Muscle layer of colon (tissue), 2 donors: ENCODE results near the gene TTLL1.

ENCODE experiments used
- H3K27ac ChIP-seq: one replicate; pipeline ENCODE4 v1.7.0; 2013; ENCODE audit warnings: low read depth, mild to moderate bottlenecking, low read length, moderate library complexity
- H3K27me3 ChIP-seq, 2 donors: one replicate each; pipeline ENCODE4 v1.7.0; 2013; ENCODE audit warnings: low read length in 2 of 2, mild to moderate bottlenecking in 2 of 2; ENCODE audit not compliant: insufficient read depth in 2 of 2, control insufficient read depth in 1 of 2
- H3K36me3 ChIP-seq: one replicate; pipeline ENCODE4 v1.7.0; 2013; ENCODE audit warnings: mild to moderate bottlenecking, low read length; ENCODE audit not compliant: insufficient read depth
- H3K4me1 ChIP-seq: one replicate; pipeline ENCODE4 v1.7.0; 2013; ENCODE audit warnings: mild to moderate bottlenecking, low read length; ENCODE audit not compliant: insufficient read depth
- H3K4me3 ChIP-seq, 2 donors: one replicate each; pipeline ENCODE4 v1.7.0; 2013; ENCODE audit warnings: low read length in 2 of 2, low read depth in 1 of 2, mild to moderate bottlenecking in 1 of 2, moderate library complexity in 1 of 2
- H3K9ac ChIP-seq: one replicate; pipeline ENCODE4 v1.7.0; 2013; ENCODE audit warnings: low read length
- H3K9me3 ChIP-seq: one replicate; pipeline ENCODE4 v1.7.0; 2013; ENCODE audit warnings: mild to moderate bottlenecking, low read length
- donor health status: abdominal sarcoma.
- donor health status: Adenocarcinoma of cecum.

TTLL1 gene

DNA sequence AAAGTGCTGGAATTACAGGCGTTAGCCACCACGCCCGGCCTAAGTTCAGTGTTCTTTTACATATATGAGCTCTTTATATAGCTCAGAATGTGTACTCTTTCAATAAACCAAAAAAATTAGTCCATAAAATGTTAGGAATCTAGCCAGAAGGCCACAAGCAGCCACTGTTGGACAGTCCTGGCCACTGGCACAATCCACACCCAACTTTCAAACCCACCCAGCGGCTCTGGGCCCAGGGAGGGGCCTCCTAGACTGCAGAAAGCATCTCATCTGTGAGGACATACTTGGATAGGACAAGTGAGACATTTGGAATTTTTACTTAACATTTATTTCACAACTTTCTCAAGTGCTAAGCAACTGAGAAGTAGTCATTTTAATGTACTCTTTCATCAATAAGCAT, 80.7 kb downstream of the TTLL1 start:
- Histone ChIP-seq H3K27me3 (no peaks in the 10 kb centered on the region), H3K36me3 (no peaks in the 10 kb centered on the region), H3K9ac (no peak overlapping the region), H3K27ac (no peak overlapping the region), H3K4me3 (no peak overlapping the region), H3K4me1 (peaks cover 38% of the 10 kb centered on the region), H3K9me3 (no peaks in the 10 kb centered on the region)

DNA sequence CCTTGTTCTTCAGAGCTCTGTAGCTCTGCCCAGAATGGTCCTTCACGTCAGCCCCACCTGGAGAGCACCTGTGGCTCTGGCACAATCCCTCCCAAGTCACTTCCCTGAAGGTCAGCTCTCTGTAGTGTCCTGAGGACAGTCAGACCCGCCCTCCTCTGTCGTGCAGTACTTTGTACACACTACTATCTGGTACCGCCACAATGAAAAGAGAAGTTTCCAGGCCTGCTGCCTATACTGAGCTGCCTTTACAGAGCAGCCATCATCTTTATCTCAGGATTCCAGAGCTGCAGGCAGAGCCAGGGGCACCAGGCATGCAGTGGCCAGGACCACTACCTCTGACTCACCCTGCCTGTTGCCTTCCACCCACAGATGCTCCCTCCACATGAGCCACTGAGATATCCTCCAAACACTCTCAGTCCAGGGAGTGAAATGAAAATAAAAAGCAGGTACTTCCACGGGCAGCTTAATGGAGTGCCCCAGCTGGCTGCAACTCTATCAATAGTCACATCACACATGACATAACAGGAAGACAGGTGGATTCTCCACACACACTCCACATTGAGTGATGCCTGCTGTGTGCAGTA, 81.6 kb downstream of the TTLL1 start:
- Histone ChIP-seq H3K9ac (no peak overlapping the region), H3K4me3 (no peak overlapping the region), H3K36me3 (no peaks in the 10 kb centered on the region), H3K9me3 (no peaks in the 10 kb centered on the region), H3K27ac (no peak overlapping the region), H3K4me1 (peaks cover 35% of the 10 kb centered on the region), H3K27me3 (no peaks in the 10 kb centered on the region)

DNA sequence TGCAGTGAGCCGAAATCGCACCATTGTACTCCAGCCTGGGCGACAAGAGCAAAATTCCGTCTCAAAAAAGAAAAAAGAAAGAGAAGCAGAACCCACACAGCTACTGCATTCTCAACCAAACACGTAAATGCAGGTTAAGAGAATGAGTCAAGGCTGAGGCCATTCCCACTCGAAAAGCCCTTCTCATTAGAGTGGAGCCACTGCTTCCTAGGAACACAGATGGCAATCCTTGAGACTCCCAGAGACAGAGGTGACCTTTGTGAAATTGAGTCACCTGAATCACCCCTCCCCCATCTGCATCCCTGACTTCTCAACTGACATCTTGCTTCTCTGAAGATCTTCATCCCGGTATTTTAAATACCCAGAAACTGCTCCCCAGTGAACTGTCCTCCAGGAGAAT, 82.4 kb downstream of the TTLL1 start:
- H3K27me3 ChIP-seq: no peaks in the 10 kb centered on the region
- no peak overlapping the region for H3K9ac ChIP-seq
- H3K27ac ChIP-seq: no peak overlapping the region
- H3K36me3 ChIP-seq: no peaks in the 10 kb centered on the region
- no peaks in the 10 kb centered on the region for H3K9me3 ChIP-seq
- no peak overlapping the region for H3K4me3 ChIP-seq
- H3K4me1 ChIP-seq: peaks cover 41% of the 10 kb centered on the region

DNA sequence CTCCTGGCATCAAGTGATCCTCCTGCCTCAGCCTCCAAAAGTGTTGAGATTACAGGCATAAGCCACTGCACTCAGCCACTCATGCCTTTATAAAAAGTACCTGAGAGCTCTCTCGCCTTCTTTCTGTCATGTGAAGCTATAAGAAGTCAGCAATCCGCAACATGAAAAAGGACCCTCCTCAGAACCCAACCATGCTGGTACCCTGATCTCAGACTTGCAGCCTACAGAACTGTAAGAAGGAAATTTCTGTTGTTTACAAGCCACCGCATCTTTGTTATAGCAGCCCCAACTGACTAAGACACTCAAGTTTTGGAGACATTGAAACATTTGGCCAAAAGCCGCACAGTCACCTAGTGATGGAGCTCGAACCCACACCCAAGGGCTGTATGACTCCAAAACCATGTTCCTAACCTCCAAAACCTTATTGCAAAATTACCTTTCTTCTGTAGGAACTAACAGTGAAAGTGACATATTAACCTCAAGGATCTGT, 83.1 kb downstream of the TTLL1 start:
- Histone ChIP-seq H3K4me1 (peaks cover 44% of the 10 kb centered on the region), H3K27ac (no peak overlapping the region)

DNA sequence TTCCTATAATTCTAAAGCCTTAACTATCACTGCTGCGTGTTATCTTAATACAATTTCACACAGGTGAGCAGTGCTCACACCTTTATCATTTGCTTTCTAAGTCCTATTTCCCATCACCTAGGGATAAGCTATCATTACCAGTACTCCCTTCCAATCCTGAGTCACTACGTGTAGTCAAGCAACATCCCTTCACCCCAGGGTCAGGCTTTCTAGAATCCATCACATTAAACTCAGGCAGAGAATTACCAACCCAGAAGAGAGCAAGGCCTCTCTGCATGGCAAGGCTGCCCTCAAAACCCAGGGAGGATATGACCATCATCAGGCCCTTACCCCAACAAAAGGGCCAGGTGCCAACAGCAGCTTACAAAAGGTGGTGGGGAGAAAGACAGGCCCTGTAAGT, 84.1 kb downstream of the TTLL1 start:
- H3K4me1 ChIP-seq: peaks cover 50% of the 10 kb centered on the region

More for the DNA sequence above, 83.1 kb downstream of the TTLL1 start:
- Histone ChIP-seq H3K4me3 (no peak overlapping the region), H3K27me3 (no peaks in the 10 kb centered on the region), H3K9me3 (no peaks in the 10 kb centered on the region), H3K36me3 (no peaks in the 10 kb centered on the region), H3K9ac (no peak overlapping the region)

DNA sequence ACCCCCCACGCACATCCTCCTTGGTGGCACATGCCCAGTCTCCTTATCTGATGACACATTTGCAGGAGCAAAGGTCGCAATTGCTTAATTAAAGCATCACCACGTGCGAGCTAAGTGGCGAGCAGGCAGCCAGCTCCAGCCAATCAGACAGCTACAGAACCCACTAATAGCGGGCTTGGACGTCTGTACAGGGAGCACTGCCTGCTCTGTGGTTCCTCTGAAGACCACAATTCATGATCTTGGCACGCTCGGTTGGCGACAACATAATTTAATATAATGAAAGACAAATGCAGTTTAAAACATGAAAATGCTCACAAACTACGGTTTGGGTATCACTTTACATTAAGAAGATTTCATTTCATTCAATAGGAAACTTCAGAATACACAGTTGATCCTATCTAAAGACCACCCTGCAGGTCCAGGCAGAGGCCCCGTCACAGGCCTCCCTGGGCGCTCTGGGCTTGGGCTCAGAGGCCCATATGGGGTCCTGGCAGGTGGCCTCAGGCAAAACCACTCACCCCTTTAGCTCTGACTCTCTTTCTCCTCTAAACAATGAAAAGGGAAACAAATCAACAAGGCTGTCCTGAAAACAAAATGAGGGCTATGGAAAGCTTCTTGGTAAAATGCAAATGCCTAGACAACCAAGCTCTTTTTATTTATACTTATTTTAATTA, 84.7 kb downstream of the TTLL1 start:
- Histone ChIP-seq H3K9me3 (no peaks in the 10 kb centered on the region), H3K9ac (no peak overlapping the region), H3K27me3 (no peaks in the 10 kb centered on the region), H3K4me3 (no peak overlapping the region), H3K36me3 (no peaks in the 10 kb centered on the region), H3K4me1 (peaks cover 51% of the 10 kb centered on the region), H3K27ac (peak overlapping the region; percentile 7)

More for the DNA sequence above, 84.1 kb downstream of the TTLL1 start:
- Histone ChIP-seq H3K4me3 (no peak overlapping the region), H3K9ac (no peak overlapping the region), H3K36me3 (no peaks in the 10 kb centered on the region), H3K9me3 (no peaks in the 10 kb centered on the region), H3K27me3 (no peaks in the 10 kb centered on the region), H3K27ac (no peak overlapping the region)

DNA sequence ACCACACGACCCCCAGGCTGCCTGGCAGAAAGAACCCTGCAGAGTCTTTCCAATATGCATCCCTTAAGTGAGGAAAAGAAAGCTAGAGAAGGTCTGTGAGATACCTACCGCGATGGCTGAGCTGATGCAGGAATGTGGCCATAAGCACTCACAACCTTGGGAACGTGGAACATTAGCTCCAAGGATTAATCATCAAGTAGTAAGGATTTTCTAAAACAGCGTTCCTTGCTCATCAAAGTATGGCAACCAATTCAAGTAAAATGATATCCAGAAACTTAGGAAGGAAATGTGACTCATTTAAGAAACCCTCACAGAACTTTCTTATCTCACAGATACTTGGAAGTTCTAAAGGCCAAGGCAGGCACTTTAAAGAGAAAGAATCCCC, 87.0 kb downstream of the TTLL1 start:
- Histone ChIP-seq H3K36me3 (no peaks in the 10 kb centered on the region), H3K27me3 (no peaks in the 10 kb centered on the region), H3K9me3 (no peaks in the 10 kb centered on the region), H3K4me1 (peaks cover 45% of the 10 kb centered on the region), H3K27ac (peak overlapping the region; percentile 59), H3K9ac (no peak overlapping the region), H3K4me3 (no peak overlapping the region)

DNA sequence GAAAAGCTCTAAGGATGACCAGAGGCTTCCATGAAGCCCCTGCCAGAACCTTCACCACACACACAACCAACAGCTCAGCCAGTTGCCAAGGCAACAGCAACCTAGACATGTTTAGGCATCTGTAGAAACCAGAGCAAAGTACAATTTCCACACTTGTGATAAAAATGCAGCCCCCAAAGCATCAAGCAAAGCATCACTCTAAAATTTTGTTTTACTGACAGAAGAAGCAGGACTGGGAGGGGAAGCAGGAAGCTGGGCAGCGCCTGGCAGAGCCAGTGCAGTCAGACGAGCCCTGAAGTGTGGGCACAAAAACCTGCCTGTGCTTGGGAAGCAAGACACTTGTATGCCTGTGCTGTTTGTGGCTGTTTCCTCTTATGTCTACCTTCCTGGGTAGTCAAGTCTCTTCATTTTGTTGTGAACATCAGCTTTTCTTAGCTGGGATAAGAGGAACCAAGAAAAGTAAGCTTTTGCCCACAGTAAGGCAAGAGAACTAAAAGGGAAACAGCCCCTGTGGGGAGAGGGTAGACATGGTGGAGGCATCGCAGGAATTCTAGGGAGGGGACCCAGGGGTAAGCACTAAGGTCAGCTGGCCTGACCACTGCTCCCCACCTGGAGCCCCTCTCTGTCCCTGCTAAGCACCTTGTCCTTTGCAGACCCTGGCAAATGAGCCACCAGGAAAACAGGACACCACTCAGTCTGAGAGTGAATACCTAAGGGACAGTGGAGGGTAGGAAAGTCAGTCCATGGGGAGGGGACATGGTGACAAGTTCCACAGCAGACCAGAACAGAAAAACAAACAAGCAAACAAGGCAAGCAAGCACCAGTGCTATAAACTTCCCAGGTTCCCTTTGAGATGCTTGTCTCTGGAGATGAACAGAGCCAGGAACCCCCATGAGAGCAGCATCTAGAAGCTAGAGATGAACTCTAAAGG, 87.7 kb downstream of the TTLL1 start:
- peak overlapping the region in 1 of 2 donors; percentile 19 for H3K4me3 ChIP-seq
- H3K4me1 ChIP-seq: peaks cover 51% of the 10 kb centered on the region
- H3K27ac ChIP-seq: peak overlapping the region; percentile 65
- H3K9me3 ChIP-seq: no peaks in the 10 kb centered on the region
- no peaks in the 10 kb centered on the region for H3K27me3 ChIP-seq
- H3K36me3 ChIP-seq: no peaks in the 10 kb centered on the region
- H3K9ac ChIP-seq: peak overlapping the region; percentile 38

DNA sequence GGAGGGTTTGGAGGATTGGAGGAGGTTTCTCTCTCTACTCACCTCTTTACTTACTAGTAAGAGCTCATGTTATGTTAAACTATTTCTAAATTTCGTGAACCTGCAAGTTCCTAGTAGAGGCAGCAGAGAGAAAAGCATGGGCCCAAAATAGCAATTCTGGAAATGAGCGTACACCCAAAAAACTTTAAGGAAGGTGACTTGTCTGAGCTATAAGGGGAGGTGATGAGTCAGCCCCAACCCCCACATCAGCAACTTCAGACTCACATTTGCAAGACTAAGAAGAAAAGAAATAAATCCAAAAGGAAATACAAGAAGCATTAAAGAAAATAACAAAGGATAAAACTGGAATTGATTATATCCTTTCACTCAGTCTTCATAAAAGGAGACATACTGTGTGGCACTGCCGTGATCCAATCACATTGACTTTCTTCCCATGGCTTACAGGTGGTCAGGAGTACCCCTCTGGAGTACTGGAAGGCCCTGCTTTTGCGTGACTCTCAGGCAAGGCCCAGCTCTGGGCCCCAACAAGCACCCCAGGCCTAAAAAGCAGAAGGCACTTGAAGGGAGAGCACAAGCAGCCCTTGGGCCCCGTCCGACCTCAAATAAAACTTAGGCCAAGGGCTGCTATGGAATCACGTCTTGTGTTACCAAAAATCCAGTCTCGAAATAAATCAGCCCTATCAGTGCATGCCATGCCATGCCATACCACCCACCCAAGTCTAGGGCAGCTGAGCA, 88.6 kb downstream of the TTLL1 start:
- H3K9ac ChIP-seq: no peak overlapping the region
- no peaks in the 10 kb centered on the region for H3K9me3 ChIP-seq
- no peaks in the 10 kb centered on the region for H3K27me3 ChIP-seq
- no peak overlapping the region for H3K4me3 ChIP-seq
- peaks cover 54% of the 10 kb centered on the region for H3K4me1 ChIP-seq
- peak overlapping the region; percentile 65 for H3K27ac ChIP-seq
- H3K36me3 ChIP-seq: no peaks in the 10 kb centered on the region

DNA sequence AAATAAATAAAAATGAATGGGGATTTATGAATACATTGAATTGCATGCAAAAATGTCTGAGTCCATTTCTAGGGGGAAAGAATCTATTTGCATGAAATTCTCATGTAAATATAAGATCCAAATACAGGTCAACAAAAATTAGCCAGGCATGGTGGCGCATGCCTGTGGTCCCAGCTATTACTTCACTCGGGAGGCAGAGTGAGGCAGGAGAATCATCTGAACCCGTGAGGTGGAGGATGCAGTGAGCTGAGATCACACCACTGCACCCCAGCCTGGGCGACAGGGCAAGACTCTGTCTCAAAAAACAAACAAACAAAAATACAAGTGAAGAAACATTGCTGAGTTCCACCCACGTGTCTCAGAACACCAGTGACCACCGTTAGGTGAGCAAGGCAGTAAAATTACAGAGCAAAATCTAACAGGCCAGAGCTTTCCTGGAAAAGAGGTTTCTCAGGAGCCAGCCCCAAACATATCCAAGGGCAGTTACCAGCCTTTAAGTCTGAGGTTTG, 91.6 kb downstream of the TTLL1 start:
- Histone ChIP-seq H3K27ac (peak overlapping the region; percentile 21), H3K9me3 (no peaks in the 10 kb centered on the region), H3K27me3 (no peaks in the 10 kb centered on the region), H3K9ac (no peak overlapping the region), H3K36me3 (no peaks in the 10 kb centered on the region), H3K4me1 (peaks cover 72% of the 10 kb centered on the region), H3K4me3 (no peak overlapping the region)
